GM12878 (cell line): ENCODE measurements around the gene ZFP28. TPM values are rescaled to one million over a fixed set of nuclear protein-coding genes. Genes with fewer than 3 reads are reported as not detected.
A peak's percentile ranks its signal among the peaks of the same experiment; 100 is the strongest.

Experiments
- ATAC-seq: fragments of 200-7000 bp; cut with Tn5 transposase; 3 replicates; pipeline ENCODE4 v1.9.1; 2020; ENCODE audit warnings: mild to moderate bottlenecking, moderate library complexity
- BruUV-seq: library from RNA; stranded (reverse); fragments of 400-500 nt; replicated peaks from 2 replicates; lab custom pipeline; 2021; lab: Mats Ljungman, UMichigan
- CTCF ChIA-PET: fragments of 300-600 bp; sonication (Branson Sonifier 250); formaldehyde crosslinking; extraction: SDS; loops from one replicate; lab custom pipeline; 2021; ENCODE audit warnings: inconsistent platforms; lab: Yijun Ruan, JAX
- POLR2A ChIA-PET: fragments of 350-600 bp; formaldehyde crosslinking; extraction: SDS; loops from one replicate; lab custom pipeline; 2021; ENCODE audit warnings: inconsistent platforms; lab: Charles Lee
- RAD21 ChIA-PET: fragments of 300-600 bp; sonication (Branson Sonifier 250); formaldehyde crosslinking; loops from one replicate; lab custom pipeline; 2023; ENCODE audit warnings: antibody characterized with exemption; ENCODE audit not compliant: unreplicated experiment; lab: Charles Lee
- SMC1A ChIA-PET: fragments of 300-600 bp; sonication (Branson Sonifier 250); formaldehyde crosslinking; loops from one replicate; lab custom pipeline; 2023; ENCODE audit not compliant: unreplicated experiment, uncharacterized antibody; lab: Charles Lee
- DNase-seq: peaks from one replicate; pipeline ENCODE4 v3.0.0-alpha.2; 2011; ENCODE audit warnings: low read depth, low spot score
- FAIRE-seq: peaks from 3 replicates; lab custom pipeline; 2011; peaks lifted over from hg19 to GRCh38; lab: Jason Lieb, UNC
- H2AFZ ChIP-seq: 2 replicates; pipeline ENCODE4 v1.6.0; 2011; ENCODE audit warnings: low read depth, low read length, control low read depth; ENCODE audit not compliant: control insufficient read depth
- H3K27ac ChIP-seq: 2 replicates; pipeline ENCODE4 v1.5.1; 2011; ENCODE audit warnings: control low read depth; ENCODE audit not compliant: control insufficient read depth, insufficient read depth
- H3K27me3 ChIP-seq, 2 experiments: replicated peaks in 1 of 2; 2 replicates each; pipeline versions ENCODE4 v1.6.0 to v1.6.1; 2011; ENCODE audit warnings: low read length in 1 of 2; ENCODE audit not compliant: control insufficient read depth in 2 of 2, insufficient read depth in 2 of 2
- H3K36me3 ChIP-seq, 2 experiments: 2 replicates each; pipeline ENCODE4 v1.5.1; 2011; ENCODE audit warnings: low read length in 1 of 2; ENCODE audit not compliant: control insufficient read depth in 2 of 2, insufficient read depth in 2 of 2
- H3K4me1 ChIP-seq: 2 replicates; pipeline ENCODE4 v1.6.1; 2011; ENCODE audit warnings: mild to moderate bottlenecking, low read length, moderate library complexity, mixed read lengths; ENCODE audit not compliant: control insufficient read depth, insufficient read depth
- H3K4me2 ChIP-seq: 2 replicates; pipeline ENCODE4 v1.6.0; 2011; ENCODE audit warnings: control low read depth; ENCODE audit not compliant: control insufficient read depth, insufficient read depth
- H3K4me3 ChIP-seq: fragments of 200-600 bp; sonication (generic); 2 replicates; pipeline ENCODE4 v1.5.1; 2016
- H3K79me2 ChIP-seq: 2 replicates; pipeline ENCODE4 v1.6.0; 2011; ENCODE audit warnings: low read length; ENCODE audit not compliant: control insufficient read depth, insufficient read depth
- H3K9ac ChIP-seq: 2 replicates; pipeline ENCODE4 v1.8.0; 2011; ENCODE audit warnings: low read length, control low read depth, mixed read lengths; ENCODE audit not compliant: control insufficient read depth, insufficient read depth
- H3K9me3 ChIP-seq: replicated peaks from 3 replicates; pipeline ENCODE4 v1.5.1; 2011; ENCODE audit warnings: mild to moderate bottlenecking, low read length; ENCODE audit not compliant: control insufficient read depth, insufficient read depth
- H4K20me1 ChIP-seq: 2 replicates; pipeline ENCODE4 v1.6.0; 2011; ENCODE audit not compliant: control insufficient read depth, insufficient read depth
- BCL11A ChIP-seq: IDR thresholded peaks from 2 replicates; pipeline ENCODE4 v1.6.1; 2011; ENCODE audit warnings: low read depth, low read length
- BRCA1 ChIP-seq: IDR thresholded peaks from 2 replicates; pipeline ENCODE4 v1.6.1; 2011; ENCODE audit warnings: low read depth, low read length, improper control_type of control experiment
- DPF2 ChIP-seq: fragments of 450-650 bp; IDR thresholded peaks from 2 replicates; pipeline ENCODE4 v1.6.1; 2017; ENCODE audit warnings: mild to moderate bottlenecking
- E2F4 ChIP-seq: IDR thresholded peaks from 2 replicates; pipeline ENCODE4 v1.6.1; 2012; ENCODE audit warnings: low read depth, low read length, improper control_type of control experiment
- EP300 ChIP-seq, 2 experiments: fragments of 150-350 bp in 1 of 2; IDR thresholded peaks; 2 replicates each; pipeline ENCODE4 v1.6.1; 2011 to 2012; ENCODE audit warnings: low read depth in 2 of 2, low read length in 2 of 2, borderline replicate concordance in 1 of 2, improper control_type of control experiment in 1 of 2, inconsistent platforms in 1 of 2; ENCODE audit not compliant: control insufficient read depth in 1 of 2
- IRF3 ChIP-seq: fragments of 450-650 bp; IDR thresholded peaks from 2 replicates; pipeline ENCODE4 v1.6.1; 2014; ENCODE audit warnings: mild to moderate bottlenecking
- NFIC ChIP-seq: IDR thresholded peaks from 2 replicates; pipeline ENCODE4 v1.6.1; 2012; ENCODE audit warnings: low read depth, mild to moderate bottlenecking, inconsistent platforms, low read length, moderate library complexity
- NFYB ChIP-seq: IDR thresholded peaks from 2 replicates; pipeline ENCODE4 v1.6.1; 2011; ENCODE audit warnings: low read depth, mild to moderate bottlenecking, low read length, improper control_type of control experiment, moderate library complexity; ENCODE audit not compliant: insufficient read depth
- NKRF ChIP-seq: fragments of 450-650 bp; conservative IDR thresholded peaks from 2 replicates; pipeline ENCODE4 v1.6.1; 2017; ENCODE audit warnings: mild to moderate bottlenecking, moderate library complexity
- NR2F1 ChIP-seq: fragments of 450-650 bp; conservative IDR thresholded peaks from 2 replicates; pipeline ENCODE4 v1.6.1; 2017; ENCODE audit warnings: mild to moderate bottlenecking
- PAX8 ChIP-seq: fragments of 450-650 bp; IDR thresholded peaks from 2 replicates; pipeline ENCODE4 v1.6.1; 2017; ENCODE audit warnings: mild to moderate bottlenecking, moderate library complexity
- POLR2A ChIP-seq: IDR thresholded peaks from 2 replicates; pipeline ENCODE4 v1.6.1; 2011; ENCODE audit warnings: low read depth, mild to moderate bottlenecking, low read length
- RAD51 ChIP-seq: fragments of 450-650 bp; IDR thresholded peaks from 2 replicates; pipeline ENCODE4 v1.6.1; 2016; ENCODE audit warnings: moderate library complexity, mild to moderate bottlenecking, inconsistent platforms
- SREBF1 ChIP-seq: IDR thresholded peaks from 2 replicates; pipeline ENCODE4 v1.6.1; 2012; ENCODE audit warnings: mild to moderate bottlenecking, low read length
- TAF1 ChIP-seq: IDR thresholded peaks from 2 replicates; pipeline ENCODE4 v1.6.1; 2011; ENCODE audit warnings: mild to moderate bottlenecking, low read depth, low read length, borderline replicate concordance
- USF1 ChIP-seq: IDR thresholded peaks from 2 replicates; pipeline ENCODE4 v1.6.1; 2011; ENCODE audit warnings: borderline replicate concordance, low read depth, mild to moderate bottlenecking, moderate library complexity, mixed read lengths, low read length; ENCODE audit not compliant: insufficient read depth; ENCODE audit errors: extremely low read length
- WGBS: methylation state at CpG from one replicate; pipeline ENCODE4 v1.1.6; 2016; ENCODE audit warnings: low lambda C conversion rate; ENCODE audit not compliant: insufficient replicate concordance, insufficient coverage; ENCODE audit errors: missing lambda C conversion rate; 5-methylcytosine and 5-hydroxymethylcytosine counted together
- in situ Hi-C: fragments of 300-500 bp; cut with MboI; formaldehyde crosslinking; loops from 9 replicates; pipeline ENCODE4 v1.14.3; 2018; ENCODE audit warnings: mixed read lengths
- intact Hi-C: fragments of 100-400 bp; cut with micrococcal nuclease; formaldehyde crosslinking; loops from one replicate; pipeline ENCODE4 v1.14.2; 2022; ENCODE audit not compliant: unreplicated experiment
- polyA plus RNA-seq, 11 experiments: library from polyadenylated mRNA; depleted of rRNA in 4 of 11; unstranded in 6 of 11; stranded (reverse) in 5 of 11; fragments of >200 nt; fragmentation: Nextera tagmentation in 4 of 11; fragmentation: Illumina TruSeq in 1 of 11; extraction: Ambion mirVana in 4 of 11; extraction: Trizol in 1 of 11; gene quantifications; 1 replicate in 1 of 11; 2 replicates in 10 of 11; pipeline versions ENCODE4 v1.2.1 to v1.2.3, GENCODE V29; 2011 to 2016; ENCODE audit warnings: inconsistent platforms in 2 of 11, missing spikeins in 2 of 11, low read depth in 1 of 11
- total RNA-seq, 4 experiments: library from RNA; depleted of rRNA in 3 of 4; stranded (reverse); fragments of >200 nt in 3 of 4; fragmentation: Illumina TruSeq in 1 of 4; extraction: Trizol in 1 of 4; gene quantifications; 2 replicates each; pipeline versions ENCODE4 v1.2.1 to v1.2.3, GENCODE V29; 2013 to 2021

ZFP28 gene
- total and polyA plus RNA-seq, 10 of the 15 experiments (the other 5 are each of a cell fraction or from before 2014, with no cell fraction given) = 0.01 to 0.13 (median 0.05) TPM; not detected in 2

- ChIA-PET POLR2A (no interaction called here), RAD21 (no interaction called here), CTCF (interaction anchor here (0.6 kb wide), 1 partner anchor 55 kb away, joined by 4 read pairs; no protein-coding TSS in a partner anchor)
- H3K4me1 ChIP-seq = no peaks in the 10 kb centered on the region; the same call in 1 of the 2 replicates
- DNase-seq (no peak), FAIRE-seq (no peak), ATAC-seq (no peak)
- H4K20me1 ChIP-seq = no peaks in the 10 kb centered on the region
- peak overlapping the region; percentile 37 for H2AFZ ChIP-seq
- H3K4me2 ChIP-seq = no peak overlapping the region
- BruUV-seq = no TSS peak
- H3K9me3 ChIP-seq = peaks cover 2% of the 10 kb centered on the region; the same call in 2 of the 3 replicates
- in situ Hi-C loops (no loop called here), intact Hi-C loops (no loop called here)
- H3K36me3 ChIP-seq = no peaks in the 10 kb centered on the region
- H3K27me3 ChIP-seq = no peaks in the 10 kb centered on the region
- peaks cover 2% of the 10 kb centered on the region; the same call in 1 of the 2 replicates for H3K79me2 ChIP-seq
- WGBS = 50% methylated on average over 2 of the region's 4 CpGs
- no peak for TF ChIP-seq NFIC
- TF ChIP-seq NFYB = no peak
- TF ChIP-seq DPF2 = no peak
- no peak for TF ChIP-seq PAX8
- TF ChIP-seq POLR2A = no peak
- no peak for TF ChIP-seq NR2F1
- no peak for TF ChIP-seq BCL11A
- no peak for TF ChIP-seq IRF3
- no peak for TF ChIP-seq USF1
- TF ChIP-seq E2F4 = no peak
- TF ChIP-seq SREBF1 = no peak
- TF ChIP-seq RAD51 = no peak
- TF ChIP-seq NKRF = no peak
- no peak for TF ChIP-seq TAF1
- no peak for TF ChIP-seq EP300 (IDR thresholded peaks at IDR 0.05; ENCODE audit: borderline replicate concordance in 1 of 2, control insufficient read depth in 1 of 2, low read depth in 2 of 2, low read length in 2 of 2)
- no peak for TF ChIP-seq BRCA1
- TF ChIP-seq, all 136 proteins: peak for 0
- Histone ChIP-seq H3K27ac (no peak overlapping the region), H3K9ac (no peak overlapping the region), H3K4me3 (0 out of 2 replicates have a peak overlapping the region, but pooled peaks have one; percentile 54)
- SMC1A ChIA-PET = no interaction called here
These were observed 55.7 kb downstream of the ZFP28 start for GRCh38 chr19:56594446-56594782.
